Stimulated activated CD8-positive, alpha-beta memory T cell treated with anti-CD3 and anti-CD28 coated beads, Interleukin-15, amount 100 ng/mL, for 24 hours (primary cell): ENCODE measurements around the gene ETS1.

Source experiments
- DNase-seq: peaks from one replicate; pipeline ENCODE4 v3.0.0-alpha.2; 2020; ENCODE audit warnings: low read depth

Gene ETS1

DNA sequence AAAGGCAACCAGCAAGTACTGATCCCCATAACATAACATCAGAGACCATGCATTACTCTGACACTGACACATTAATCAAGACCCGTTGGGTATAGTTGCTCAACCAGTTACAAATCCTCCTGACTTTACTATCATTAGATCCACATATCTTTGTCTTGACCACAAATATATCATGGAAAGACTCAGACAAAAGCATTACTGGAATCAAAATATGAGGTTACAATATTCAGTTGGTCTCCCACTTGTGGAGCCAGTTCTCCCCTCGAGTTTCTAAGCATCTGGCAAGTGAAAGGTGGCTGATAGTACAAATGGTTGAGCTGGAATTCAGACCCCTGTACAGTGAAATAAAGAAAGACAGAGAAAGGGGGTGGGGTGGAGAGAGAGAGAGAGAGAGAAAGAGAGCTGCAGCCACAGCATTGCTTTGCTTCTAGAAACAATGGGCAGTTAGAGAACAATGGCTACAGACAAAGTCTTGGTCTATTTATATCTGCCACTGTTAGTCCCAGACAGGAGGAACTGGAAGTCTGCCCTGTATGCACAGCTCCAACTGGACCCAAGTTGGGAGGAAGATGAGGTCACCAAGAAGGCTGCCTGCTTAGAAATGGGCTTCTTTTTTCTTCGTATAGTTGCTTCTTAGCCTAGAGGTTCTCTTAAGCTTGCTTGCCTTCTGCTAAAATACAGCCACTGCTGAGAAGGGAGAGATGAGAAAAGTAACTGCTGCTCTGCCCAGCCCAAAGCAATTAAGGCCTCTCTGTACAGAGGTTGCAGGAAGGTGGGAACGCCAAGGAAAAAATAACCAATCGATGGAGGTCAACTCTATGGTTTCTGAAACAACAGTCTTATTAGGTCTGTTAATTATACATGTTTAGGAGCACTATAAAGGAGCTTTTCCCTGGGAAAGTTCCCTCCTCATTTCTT, 85.5 kb downstream of the ETS1 start:
- no peak for DNase-seq

DNA sequence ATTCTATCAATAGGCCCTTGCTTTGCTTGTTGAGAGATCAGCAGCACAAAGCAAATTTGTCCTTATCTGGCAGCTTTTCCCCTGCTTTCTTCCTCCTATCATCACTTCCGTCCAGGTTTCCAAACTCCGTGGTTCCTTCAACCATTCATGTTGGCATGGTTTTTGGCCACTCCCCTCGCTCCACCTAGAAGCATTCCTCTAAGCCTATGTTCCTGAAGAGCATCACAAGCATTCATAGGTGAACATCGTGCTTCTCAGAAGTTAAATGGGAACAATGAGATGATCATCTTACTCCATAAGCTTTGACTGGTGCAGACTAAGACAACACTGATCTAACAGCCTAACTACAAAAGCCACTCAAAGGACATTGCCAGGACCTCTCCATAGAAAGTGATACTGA, 86.3 kb downstream of the ETS1 start:
- DNase-seq = no peak

DNA sequence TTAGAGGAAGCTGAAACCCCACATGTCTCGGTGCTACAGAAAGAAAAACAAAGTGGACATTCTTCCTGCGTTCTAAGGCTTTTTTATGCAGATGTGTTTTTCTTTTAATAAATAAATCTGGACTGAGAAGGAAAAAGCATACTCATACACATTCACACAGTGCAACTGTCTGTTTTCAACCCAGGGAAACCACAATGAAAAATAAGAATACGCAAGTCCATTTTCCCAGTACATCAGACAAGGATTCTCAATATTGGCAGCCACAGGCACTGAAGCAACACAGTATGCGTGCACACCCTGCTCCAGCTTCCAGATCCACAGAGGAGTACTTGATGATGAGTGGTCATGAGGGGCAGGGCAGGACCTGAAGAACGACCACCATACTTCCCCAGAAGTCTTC, 86.9 kb downstream of the ETS1 start:
- no peak for DNase-seq

DNA sequence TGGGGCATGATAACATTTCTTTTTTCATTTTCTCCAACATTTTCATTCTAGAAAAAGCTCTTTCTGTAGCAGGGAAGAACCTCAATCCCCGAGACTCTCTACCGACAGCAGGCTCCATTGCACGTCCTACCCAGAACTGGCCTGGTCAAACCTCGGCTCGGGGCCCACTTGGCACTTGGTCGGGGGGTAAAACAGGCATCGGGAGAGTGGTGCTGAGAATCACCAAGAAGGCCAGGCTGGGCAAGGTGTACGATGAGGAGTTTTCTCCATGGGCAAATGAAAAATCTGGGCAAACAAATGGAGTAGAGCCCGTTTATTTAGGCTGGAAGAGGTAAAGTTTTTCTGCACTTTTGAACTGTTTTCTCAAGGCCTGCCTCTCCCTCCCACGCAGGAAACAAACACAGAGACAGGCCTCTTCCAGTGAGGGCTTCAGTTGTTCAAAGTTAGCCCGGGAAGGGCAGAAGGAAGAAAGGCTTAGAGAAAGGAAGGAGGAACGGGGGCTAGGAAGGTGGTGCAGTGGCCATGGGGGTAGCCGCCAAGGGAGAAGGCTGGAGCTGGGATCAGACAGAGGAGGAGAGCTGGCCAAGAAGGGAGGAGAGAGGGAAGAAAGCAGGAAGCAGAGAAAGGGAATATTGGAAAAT, 87.6 kb downstream of the ETS1 start:
- DNase-seq = no peak

DNA sequence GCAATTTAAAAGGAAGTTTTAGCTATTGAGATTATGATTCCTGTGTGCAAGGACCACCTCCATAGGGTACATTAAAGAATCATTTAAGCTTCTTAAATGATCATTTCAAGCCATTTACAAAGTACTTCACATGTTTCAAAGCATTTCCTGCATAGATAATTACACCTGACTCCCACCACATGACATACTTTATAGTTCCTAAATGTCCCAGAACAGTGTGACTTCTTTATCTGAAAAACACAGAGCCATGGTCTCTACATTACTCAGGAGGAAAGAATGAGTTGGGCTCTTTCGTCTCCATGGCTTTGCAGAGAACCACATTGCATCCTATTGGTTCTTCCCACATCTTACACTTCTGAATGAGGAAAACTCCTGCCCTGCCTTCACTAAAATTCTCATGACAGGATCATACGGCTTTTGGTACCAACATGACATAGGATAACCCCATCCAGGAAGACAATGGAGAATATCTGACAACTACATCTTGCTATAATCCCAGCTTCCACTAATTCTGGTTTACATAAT, 88.6 kb downstream of the ETS1 start:
- DNase-seq = no peak

DNA sequence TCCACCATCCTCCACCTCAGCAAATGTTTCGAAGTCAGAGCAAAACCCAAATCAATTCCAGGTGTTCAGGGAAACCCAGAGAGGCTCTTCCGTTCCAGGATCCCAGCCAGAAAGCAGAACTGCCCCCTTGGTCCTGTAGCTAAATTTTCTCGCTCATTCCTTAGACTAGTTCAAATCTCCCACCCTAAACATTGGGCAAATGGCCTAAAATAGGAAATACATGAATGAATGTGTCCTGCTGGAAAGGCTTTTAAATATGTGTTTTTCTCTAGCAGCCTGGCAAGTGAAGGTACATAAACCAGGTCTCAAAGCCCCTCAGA, 89.6 kb downstream of the ETS1 start:
- no peak for DNase-seq

DNA sequence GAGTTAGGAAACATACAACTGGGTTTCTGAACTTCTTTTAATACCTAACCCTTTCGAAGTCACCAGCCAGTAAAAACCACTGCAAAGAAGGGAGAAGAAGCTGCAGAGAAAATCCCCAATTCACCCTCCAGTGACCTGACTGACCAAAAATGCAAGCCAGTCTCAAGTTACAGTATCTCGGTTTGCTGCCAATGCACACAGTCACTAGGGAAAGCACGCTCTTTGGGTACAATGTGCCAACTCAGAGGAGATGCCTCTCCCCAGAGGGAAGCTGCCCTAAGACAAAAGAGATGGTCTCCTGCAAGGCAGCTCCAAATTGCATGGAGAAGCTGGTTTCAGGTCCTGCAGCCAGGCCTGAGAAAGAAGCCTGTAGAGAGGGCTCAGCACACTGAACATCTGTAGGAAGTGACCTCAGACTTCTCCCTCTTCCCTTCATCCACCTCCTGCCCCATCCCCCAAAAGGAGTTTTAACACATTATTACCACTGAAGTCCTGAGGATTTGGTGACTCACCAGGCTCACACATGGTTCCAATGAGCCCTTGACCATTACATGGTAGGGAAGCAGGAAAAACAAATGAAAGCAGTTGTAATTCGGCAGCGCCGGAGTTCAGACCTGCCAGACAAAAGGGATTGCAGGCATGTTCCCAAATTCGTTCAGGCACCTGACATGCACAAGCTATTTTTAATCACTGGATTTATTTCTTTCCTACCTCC, 90.1 kb downstream of the ETS1 start:
- no peak for DNase-seq

DNA sequence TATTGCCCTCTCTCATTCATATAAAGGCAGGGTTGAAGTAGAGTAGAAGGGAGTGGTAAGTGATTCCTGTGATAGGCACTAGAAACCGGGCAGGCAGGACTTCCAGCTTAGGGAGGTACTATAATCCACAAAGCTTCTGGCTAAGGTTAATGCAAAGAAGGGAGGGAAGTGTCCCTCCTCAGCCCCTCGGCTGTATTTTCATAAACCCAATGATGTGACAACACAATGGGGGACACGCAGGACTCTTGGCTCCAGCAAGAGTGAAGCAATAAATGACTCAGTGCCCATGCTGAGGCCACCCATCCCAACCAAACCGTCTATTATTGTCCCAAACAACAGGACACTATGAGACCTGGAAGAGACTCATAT, 90.7 kb downstream of the ETS1 start:
- no peak for DNase-seq

DNA sequence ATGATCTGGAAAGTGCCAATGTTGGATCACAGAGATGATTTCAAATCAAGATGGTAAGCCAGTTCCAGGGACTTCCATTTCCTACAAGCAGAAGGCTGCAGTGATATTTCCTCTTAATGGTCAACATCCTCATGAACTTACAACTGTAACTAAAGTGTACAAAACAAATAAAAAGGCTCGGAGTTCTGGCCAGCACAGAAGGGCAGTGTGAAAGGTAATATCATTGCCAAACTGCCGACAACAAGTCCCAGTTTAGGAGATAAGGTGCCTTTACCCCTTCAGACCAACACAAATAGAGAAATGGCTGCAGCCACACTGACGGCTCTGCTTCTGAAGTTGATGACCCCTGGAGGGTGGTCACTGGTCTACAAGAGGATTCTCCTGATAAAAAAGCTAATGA, 91.1 kb downstream of the ETS1 start:
- no peak for DNase-seq

DNA sequence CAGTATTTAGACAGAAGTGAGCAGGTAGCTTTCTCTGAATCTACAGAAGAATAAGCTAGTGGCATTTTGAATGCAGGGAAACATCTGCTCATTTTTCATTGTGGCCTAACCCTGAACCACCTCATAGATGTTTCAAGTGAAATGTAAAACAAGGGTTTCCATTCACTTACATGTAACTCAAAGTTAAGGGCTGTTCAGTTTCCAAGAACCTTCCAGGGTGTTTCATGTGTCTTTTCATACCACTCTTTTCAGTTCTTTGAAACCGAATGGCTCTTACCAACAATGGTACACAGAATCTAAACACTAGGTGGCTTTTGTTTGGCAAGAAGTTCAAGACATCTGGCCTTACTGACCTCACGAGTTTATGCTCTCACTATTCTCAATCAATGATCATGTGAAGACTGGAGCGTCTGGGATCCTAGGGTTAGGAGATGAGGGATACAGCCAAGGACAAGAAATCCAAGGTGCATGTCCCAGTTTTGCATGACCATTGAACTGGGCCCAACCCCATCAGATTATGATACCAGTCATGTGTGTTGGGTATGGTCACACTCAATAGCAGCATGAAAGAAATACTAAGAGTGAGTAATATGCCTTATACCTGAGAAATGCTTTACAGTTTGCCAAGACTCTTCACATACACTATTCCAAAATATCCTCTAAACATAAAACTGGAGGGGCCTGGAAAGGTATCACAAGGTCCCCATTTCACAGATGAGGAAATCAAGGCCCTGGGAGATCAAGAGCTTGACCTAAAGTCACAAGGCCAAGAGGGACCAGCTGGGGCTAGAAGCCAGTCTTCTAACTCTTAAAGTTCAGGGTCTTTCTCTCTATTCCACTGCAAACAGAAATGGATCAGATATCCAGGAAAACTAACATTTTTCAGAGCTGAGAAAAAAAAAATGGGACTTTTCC, 92.7 kb downstream of the ETS1 start:
- DNase-seq = no peak

DNA sequence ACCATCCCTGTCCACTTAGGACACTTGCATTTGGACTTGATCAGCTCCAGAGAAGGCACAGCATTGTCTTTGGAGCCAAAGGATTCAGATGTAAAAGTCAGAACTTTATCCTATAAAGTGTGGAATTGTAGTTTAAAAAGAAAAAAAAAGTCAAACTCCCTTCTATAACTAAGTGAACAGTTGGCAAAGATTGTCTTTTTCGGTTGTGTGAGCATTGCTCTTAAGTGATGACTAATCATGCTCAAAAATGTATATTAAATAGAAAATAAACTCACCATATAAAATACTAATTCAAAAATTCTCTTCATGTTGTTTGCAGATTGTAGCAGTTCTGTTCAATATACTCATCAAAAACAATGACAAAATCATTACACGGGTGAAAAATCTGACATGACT, 93.8 kb downstream of the ETS1 start:
- DNase-seq = no peak

DNA sequence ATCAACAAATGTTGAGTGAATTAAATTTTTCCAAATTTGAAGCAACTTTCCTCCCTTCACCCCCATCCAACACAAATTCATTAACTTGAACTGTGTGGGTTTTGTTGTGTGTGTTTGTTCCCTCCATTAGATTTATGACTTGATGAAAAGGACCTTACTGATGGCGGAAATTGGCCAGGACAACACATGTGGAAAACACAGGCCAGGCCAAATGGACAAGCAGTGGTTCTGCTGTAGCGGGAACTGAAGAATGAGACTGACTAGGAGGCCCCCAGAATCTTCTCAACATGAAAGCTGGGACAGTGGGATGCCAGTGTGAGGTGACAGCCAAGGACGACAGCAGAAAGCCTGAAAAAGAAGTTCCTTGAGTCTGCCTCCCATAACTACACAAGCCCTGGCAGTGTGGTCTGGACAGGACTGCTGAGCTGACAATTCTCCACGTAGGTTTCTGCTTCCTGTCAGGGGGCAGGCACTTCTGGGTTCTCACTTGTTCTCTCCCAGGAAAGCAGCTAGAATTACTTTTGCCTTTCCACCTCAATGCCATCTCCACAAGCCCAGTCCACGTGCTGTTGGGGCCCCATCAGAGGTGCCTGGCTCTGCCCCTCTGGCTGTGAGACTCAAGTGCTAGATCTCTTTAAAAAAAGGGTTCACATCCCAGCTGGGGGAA, 94.3 kb downstream of the ETS1 start:
- DNase-seq = no peak

DNA sequence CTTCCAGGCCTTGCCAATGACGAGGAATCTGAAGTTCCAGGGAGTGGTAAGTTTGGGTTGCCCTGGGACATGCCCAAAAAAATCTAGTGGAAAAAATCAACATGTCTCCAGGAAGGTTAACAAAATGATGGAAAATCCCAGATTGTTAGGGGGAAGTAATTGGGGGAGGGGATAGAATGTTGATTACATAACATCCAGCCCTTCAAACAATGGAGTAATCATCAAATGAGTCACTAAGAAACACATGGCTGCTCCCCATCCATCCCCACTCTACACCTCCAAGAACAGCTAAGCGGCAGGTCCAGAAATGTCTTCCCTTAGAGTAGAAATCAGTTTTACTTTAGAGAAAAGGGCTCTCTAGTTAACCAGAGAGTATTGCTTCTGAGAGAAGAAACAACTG, 94.9 kb downstream of the ETS1 start:
- no peak for DNase-seq

DNA sequence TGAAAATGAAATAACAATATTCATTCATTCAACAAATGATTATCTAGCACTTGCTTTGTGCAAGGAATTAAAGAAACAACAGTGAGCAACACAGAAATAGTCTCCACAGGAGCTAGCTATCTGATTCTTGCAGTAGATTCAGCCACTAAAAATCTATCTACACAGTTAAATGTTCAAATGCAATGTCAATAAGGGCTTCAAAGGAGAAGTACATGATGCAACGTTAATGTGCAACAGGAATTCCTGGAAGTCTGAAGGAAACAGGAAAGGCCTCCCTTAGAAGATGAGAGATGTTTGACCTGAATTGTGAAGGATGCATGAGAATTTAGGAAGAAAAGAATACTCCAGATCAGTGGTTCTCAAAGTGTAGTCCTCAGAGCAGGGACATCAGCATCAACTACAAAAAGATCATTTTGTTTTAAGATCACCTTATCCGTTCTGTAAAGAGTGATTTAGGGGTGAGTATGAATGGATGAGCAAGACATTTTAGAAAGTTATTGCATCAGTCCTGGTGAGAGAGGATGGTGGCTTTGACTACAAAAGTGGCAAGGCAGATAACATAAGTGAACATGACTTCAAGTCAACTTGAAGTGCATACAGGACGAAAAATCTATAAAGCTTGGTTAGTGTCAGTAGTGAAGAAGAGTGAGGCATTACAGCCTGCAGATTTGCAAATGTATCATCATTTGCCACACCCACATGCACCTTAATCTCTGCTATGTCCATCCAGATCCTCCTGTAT, 96.0 kb downstream of the ETS1 start:
- no peak for DNase-seq

DNA sequence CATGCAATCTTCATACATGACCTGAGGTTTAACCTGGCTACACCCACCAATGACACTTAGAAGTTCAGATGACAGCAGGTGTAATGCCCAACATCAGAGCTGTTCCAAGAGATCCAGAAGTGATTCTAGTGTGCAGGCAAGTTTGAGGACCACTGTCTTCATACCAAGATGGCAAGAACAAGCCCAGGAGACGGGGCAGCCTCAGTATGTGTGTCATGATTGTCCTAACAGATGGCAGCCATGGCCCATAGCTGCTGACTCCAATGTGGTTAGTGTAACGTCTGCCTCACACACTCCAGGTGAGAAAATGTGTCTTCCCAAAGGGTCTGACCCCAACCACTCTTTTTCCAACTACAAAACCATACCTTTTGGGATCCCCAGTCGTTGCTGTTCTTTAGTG, 97.3 kb downstream of the ETS1 start:
- DNase-seq = no peak

DNA sequence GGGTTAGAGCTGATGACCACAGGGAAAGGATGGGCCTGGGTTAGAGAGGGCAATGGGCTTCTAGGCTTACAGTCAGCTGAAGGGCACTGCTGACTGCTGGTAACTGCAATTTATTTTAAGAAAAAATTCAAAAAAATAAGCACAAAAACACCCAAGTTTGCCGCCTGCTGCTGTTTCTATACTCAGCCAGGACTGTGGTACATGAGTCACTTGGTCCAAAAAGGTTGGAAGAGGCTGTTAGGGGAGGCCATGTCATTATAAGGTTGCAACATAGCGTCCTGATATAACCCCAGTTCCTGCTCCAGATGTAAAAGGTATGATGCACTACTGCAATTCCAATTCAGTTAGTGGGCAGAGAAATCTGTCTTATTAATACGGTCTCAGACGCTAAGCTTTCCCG, 98.9 kb downstream of the ETS1 start:
- DNase-seq = no peak

DNA sequence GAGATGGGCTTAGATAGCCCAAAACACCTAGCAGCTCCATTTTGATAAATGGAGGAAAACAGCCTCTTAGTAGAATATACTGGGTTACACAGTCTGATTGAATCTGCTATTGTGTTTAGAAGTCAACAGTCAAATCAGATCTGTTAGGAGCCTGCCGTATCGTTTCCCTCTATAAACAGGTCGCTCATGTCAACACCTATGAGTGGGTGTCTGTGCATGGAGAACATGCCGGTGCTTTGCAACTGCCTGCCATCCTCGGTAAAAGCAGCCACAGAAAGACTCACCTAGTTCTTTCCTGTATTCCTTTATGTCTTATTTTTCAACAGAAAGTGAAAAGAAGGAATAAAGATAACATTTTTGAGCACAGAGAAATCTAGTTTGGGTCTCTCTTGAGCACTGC, 99.4 kb downstream of the ETS1 start:
- DNase-seq = no peak

DNA sequence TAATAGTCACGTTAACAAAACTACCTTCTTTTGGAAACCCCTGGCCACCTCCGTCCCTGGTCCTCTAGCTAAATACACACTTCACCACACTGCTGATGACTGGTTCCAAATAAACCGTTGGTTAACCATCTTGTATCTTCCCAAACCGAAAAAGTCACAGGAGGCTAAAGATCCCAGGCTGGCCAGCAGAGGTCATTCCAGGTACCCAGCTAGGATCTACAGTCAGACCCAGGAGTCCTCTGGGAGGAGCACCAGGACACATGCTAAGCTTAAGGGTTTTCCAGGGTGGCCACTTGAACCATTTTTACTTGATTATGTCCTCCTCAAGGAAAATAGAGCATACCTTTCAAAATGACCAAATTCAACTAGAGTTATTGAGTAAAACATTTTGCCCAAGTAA, 103.2 kb downstream of the ETS1 start:
- no peak for DNase-seq

DNA sequence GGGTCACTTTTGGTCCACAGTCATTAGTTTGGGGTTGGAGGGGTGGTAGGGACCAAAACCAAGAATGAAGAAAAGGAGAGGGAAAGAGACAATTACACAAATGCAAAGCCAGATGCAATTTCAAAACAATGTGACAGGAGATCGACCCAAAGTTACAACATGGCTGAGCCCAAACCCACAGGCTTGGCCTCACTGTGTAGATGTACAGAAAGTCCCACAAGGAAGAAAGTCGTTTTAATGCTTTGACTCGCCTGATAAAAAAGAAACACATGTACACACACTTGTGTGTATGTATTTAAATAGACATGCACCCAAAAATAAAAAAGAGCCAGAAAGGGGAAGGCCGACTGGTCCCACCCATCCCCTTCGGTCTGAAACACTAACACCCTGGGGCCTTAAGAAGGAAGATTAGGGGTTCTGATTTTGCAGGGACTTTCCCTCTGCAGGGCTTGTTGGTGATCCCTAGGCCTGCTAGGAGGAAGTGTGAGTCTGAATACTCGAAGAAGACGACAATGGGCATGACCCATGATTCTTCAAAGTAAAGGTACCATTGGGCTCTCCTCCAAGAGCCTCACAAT, 104.1 kb downstream of the ETS1 start:
- no peak for DNase-seq

DNA sequence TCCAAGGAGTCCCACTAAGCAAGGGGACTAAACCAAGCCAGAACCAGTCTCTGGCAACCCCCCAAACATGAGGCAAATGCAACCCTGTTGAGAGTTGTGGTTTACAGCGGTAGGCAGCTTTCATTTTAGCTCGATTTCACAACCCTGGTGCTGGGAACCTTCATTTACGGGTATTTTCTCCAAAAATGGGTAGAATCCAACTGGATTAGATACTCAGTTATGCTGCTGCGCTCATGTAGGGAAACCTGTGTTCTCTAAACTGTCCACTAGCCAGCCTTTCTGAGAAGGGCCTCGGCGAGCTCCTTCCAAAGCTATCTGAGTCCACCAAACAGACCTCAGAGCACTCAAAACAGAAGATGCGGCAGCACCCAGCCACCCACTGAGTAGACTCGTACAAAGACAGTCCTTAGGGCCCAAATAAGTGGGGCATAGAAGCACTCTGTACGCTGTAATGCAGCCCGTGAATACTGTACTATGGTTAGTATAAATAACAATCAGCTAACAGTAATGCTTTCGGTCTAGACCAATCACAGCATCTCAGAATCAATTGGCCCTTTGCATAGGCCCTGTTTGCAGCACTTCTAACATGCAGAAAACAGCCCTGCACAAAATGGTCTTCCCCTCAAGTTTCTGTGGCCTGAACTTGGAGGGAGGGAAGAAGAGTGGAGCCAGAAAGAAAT, 104.7 kb downstream of the ETS1 start:
- DNase-seq = no peak
